DND-41 (cell line): ENCODE data around the gene ZER1.
A peak's percentile ranks its signal among the peaks of the same experiment; 100 is the strongest.
"Not testable (repeated sequence)": the region's sequence is repeated elsewhere in the genome, so short reads cannot be mapped to it uniquely, and the experiment has no call there.

Experiments
- ATAC-seq: fragments of 200-7000 bp; cut with Tn5 transposase; 3 replicates; pipeline ENCODE4 v1.9.1; 2021; ENCODE audit warnings: low read depth; ENCODE audit not compliant: insufficient read depth
- DNase-seq: peaks from one replicate; pipeline ENCODE4 v3.0.0-alpha.2; 2020
- H2AFZ ChIP-seq: 2 replicates; pipeline ENCODE4 v1.6.0; 2012; ENCODE audit warnings: low read depth, low read length
- H3K27ac ChIP-seq: 2 replicates; pipeline ENCODE4 v1.5.1; 2012; ENCODE audit warnings: low read length, inconsistent platforms
- H3K27me3 ChIP-seq: fragments of 200-600 bp; sonication (generic); 2 replicates; pipeline ENCODE4 v1.6.0; 2012; ENCODE audit warnings: low read length, mild to moderate bottlenecking, inconsistent platforms; ENCODE audit not compliant: insufficient read depth, poor library complexity
- H3K36me3 ChIP-seq: 2 replicates; pipeline ENCODE4 v1.5.1; 2012; ENCODE audit warnings: low read length, inconsistent platforms; ENCODE audit not compliant: insufficient read depth
- H3K4me1 ChIP-seq: 2 replicates; pipeline ENCODE4 v1.5.1; 2012; ENCODE audit warnings: mild to moderate bottlenecking, low read length; ENCODE audit not compliant: insufficient read depth
- H3K4me2 ChIP-seq: 2 replicates; pipeline ENCODE4 v1.6.0; 2012; ENCODE audit warnings: mild to moderate bottlenecking, moderate library complexity, low read length, inconsistent platforms; ENCODE audit not compliant: insufficient read depth
- H3K4me3 ChIP-seq, 2 experiments: fragments of 200-600 bp in 1 of 2; shearing (Covaris generic) in 1 of 2; 2 replicates each; pipeline ENCODE4 v1.5.1; 2012 to 2016; ENCODE audit warnings: inconsistent platforms in 2 of 2, low read length in 2 of 2, mild to moderate bottlenecking in 2 of 2, low read depth in 1 of 2, moderate library complexity in 1 of 2
- H3K79me2 ChIP-seq: 2 replicates; pipeline ENCODE4 v1.6.0; 2012; ENCODE audit warnings: low read length, inconsistent platforms; ENCODE audit not compliant: insufficient read depth
- H3K9ac ChIP-seq: 2 replicates; pipeline ENCODE4 v1.6.0; 2012; ENCODE audit warnings: low read depth, mild to moderate bottlenecking, inconsistent platforms, low read length, moderate library complexity
- H3K9me3 ChIP-seq: 2 replicates; pipeline ENCODE4 v1.5.1; 2012; ENCODE audit warnings: low read length, moderate library complexity, mild to moderate bottlenecking, inconsistent platforms; ENCODE audit not compliant: insufficient read depth, severe bottlenecking
- H4K20me1 ChIP-seq: 2 replicates; pipeline ENCODE4 v1.6.0; 2012; ENCODE audit warnings: low read length; ENCODE audit not compliant: insufficient read depth
- CTCF ChIP-seq: IDR thresholded peaks from 2 replicates; pipeline ENCODE4 v1.5.1; 2012; ENCODE audit warnings: borderline replicate concordance, low read length, moderate library complexity, mild to moderate bottlenecking; ENCODE audit not compliant: poor library complexity, severe bottlenecking; ENCODE audit errors: extremely low read depth
- EZH2 ChIP-seq: IDR thresholded peaks from 3 replicates; pipeline ENCODE4 v1.6.1; 2012; ENCODE audit warnings: borderline replicate concordance, low read depth, mild to moderate bottlenecking, moderate library complexity, low read length, inconsistent platforms; ENCODE audit not compliant: severe bottlenecking

The ZER1 gene

DNA sequence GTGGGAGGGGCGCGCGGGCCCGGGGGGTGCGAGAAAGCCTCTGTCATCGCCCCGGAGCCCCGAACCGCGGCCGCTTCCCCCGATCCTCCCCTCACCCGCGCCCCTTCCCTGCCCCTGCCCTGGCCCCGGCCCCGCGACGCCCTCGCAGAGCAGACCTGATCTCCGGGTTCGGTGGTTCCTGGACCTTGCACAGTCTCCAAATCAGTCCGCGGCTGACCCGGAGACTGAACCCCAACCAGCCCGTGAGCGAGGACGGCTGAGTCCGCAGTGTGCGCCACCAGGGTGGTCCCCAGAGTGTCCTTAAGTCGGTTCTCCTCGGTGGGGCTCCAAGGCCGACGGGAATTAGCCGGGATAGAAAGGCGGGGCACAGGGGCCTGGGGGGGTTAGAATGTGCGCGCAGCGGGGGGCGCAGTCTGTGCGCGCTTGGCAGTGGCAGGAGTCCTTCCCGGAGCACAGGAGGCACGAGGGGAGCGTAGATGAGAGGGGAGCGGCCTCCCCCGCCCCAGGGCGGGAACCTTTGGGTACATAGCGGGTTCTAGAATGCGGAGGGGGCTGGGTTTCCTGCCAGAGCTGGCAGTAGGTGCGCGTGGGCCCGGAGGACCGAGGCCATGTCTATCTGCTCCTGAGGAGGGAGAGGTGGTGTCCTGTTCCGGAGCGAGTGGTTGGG is 68.6 kb downstream of the ZER1 start:
- H3K9ac ChIP-seq = peak overlapping the region; percentile 87
- peaks cover 11% of the 10 kb centered on the region for H3K79me2 ChIP-seq
- H4K20me1 ChIP-seq = no peaks in the 10 kb centered on the region
- TF ChIP-seq EZH2 (no peak), CTCF (no peak)
- H3K9me3 ChIP-seq = no peaks in the 10 kb centered on the region
- ATAC-seq (peak; percentile 51), DNase-seq (peak; percentile 74)
- H3K4me2 ChIP-seq = peak overlapping the region; percentile 95
- peaks cover 21% of the 10 kb centered on the region for H3K4me1 ChIP-seq
- H3K36me3 ChIP-seq = peaks cover 15% of the 10 kb centered on the region
- peak overlapping the region; percentile 65 to 82; a peak in 3 of 4 replicates for H3K4me3 ChIP-seq
- H3K27me3 ChIP-seq = no peaks in the 10 kb centered on the region
- peak overlapping the region; percentile 68 for H3K27ac ChIP-seq
- H2AFZ ChIP-seq = peak overlapping the region; percentile 90

- peaks cover 11% of the 10 kb centered on the region for H3K79me2 ChIP-seq
Measured at GRCh38 chr9:128702445-128702948, 69.2 kb downstream of the ZER1 start, which contains the start of gene PKN3. Gene PKN3 (plus strand): TSS chr9:128702503. CDS start chr9:128702916, 413 bp downstream.

GRCh38 chr9:128701227-128701854 is 70.4 kb downstream of the ZER1 start:
- no peak overlapping the region for H3K4me3 ChIP-seq
- H3K4me2 ChIP-seq = 0 out of 2 replicates have a peak overlapping the region, but pooled peaks have one; percentile 95
- no peak overlapping the region for H2AFZ ChIP-seq
- no peak for TF ChIP-seq EZH2
- TF ChIP-seq CTCF = no peak
- no peaks in the 10 kb centered on the region for H3K9me3 ChIP-seq
- H3K79me2 ChIP-seq = peaks cover 11% of the 10 kb centered on the region
- no peaks in the 10 kb centered on the region for H3K27me3 ChIP-seq
- peaks cover 21% of the 10 kb centered on the region for H3K4me1 ChIP-seq
- H3K36me3 ChIP-seq = peaks cover 10% of the 10 kb centered on the region
- DNase-seq (no peak), ATAC-seq (no peak)
- no peaks in the 10 kb centered on the region for H4K20me1 ChIP-seq
- no peak overlapping the region for H3K9ac ChIP-seq
- no peak overlapping the region for H3K27ac ChIP-seq

More at GRCh38 chr9:128702445-128702948, 69.2 kb downstream of the ZER1 start, which contains the start of gene PKN3:
- Histone ChIP-seq H2AFZ (peak within 1 kb of the TSS; percentile 90), H3K9ac (peak within 1 kb of the TSS; percentile 87), H4K20me1 (no peaks in the 10 kb centered on the region), H3K36me3 (peaks cover 14% of the 10 kb centered on the region), H3K4me3 (peak within 1 kb of the TSS; percentile 65 to 82; a peak in 3 of 4 replicates), H3K27ac (peak within 1 kb of the TSS; percentile 68), H3K9me3 (no peaks in the 10 kb centered on the region), H3K4me1 (peaks cover 21% of the 10 kb centered on the region), H3K4me2 (peak within 1 kb of the TSS; percentile 95), H3K27me3 (no peaks in the 10 kb centered on the region)
- peak; percentile 86 for DNase-seq
- peak; percentile 84 for ATAC-seq
- no peak for TF ChIP-seq EZH2
- peak; percentile 76 for TF ChIP-seq CTCF

GRCh38 chr9:128699096-128699795 is 72.5 kb downstream of the ZER1 start:
- H3K27me3 ChIP-seq = not testable (repeated sequence)

More at GRCh38 chr9:128699096-128699795, 72.5 kb downstream of the ZER1 start:
- not testable (repeated sequence) for H3K4me3 ChIP-seq, H3K9ac ChIP-seq, H4K20me1 ChIP-seq, H3K9me3 ChIP-seq, H3K27ac ChIP-seq, H3K4me2 ChIP-seq, H2AFZ ChIP-seq, DNase-seq, ATAC-seq
- peaks cover 11% of the 10 kb centered on the region for H3K79me2 ChIP-seq
- H3K4me1 ChIP-seq = peaks cover 21% of the 10 kb centered on the region
- peaks cover 18% of the 10 kb centered on the region for H3K36me3 ChIP-seq
